Melanocyte of skin (primary cell): ENCODE data around the gene BLCAP. TPM values are rescaled to one million over a fixed set of nuclear protein-coding genes. Genes with fewer than 3 reads are reported as not detected.

ENCODE experiments used
- total RNA-seq, 2 donors: library from RNA; depleted of rRNA; stranded (reverse); fragments of >200 nt; gene quantifications; 2 replicates each; pipeline ENCODE4 v1.2.3, GENCODE V29; 2012

The BLCAP gene
- 10 to 100 TPM; 26.5 to 29.0 TPM for total RNA-seq

GRCh38 chr20:37527638-37528445 is at the start of gene BLCAP:
Gene BLCAP (minus strand): TSS chr20:37527876. CDS start chr20:37519174, 8,702 bp downstream.

GRCh38 chr20:37521061-37521771 is 6.5 kb downstream of the BLCAP start, which contains the start of gene NNAT:
Gene NNAT (plus strand): TSS chr20:37521250. CDS start chr20:37521332, 82 bp downstream.

Other genes with a start within 250 kb of the BLCAP start
- gene MANBAL, start 238.2 kb downstream of the BLCAP start, total RNA-seq: 10 to 100 TPM; 16.9 to 18.6 TPM
- gene SRC, start 181.7 kb downstream of the BLCAP start, total RNA-seq: 10 to 100 TPM; 13.8 to 15.0 TPM
- under 1 TPM in 1 of 2 donors, not detected in 1; under 0.01 TPM for gene NNAT, start 6.6 kb downstream of the BLCAP start, total RNA-seq
- 10 to 100 TPM; 24.8 to 46.0 TPM for gene CTNNBL1, start 166.2 kb upstream of the BLCAP start, total RNA-seq